HFFc6 (cell line): ENCODE results near the gene EEFSEC. TPM values are rescaled to one million over a fixed set of nuclear protein-coding genes. Genes with fewer than 3 reads are reported as not detected.

ENCODE experiments used
- DNase-seq: peaks from one replicate; pipeline ENCODE4 v3.0.0-alpha.2; 2018
- H3K27ac Mint-ChIP-seq: 2 replicates; pipeline ENCODE4 v1.8.0; 2020; ENCODE audit warnings: mild to moderate bottlenecking, mixed read lengths
- H3K27me3 Mint-ChIP-seq: 2 replicates; pipeline ENCODE4 v1.8.0; 2021; ENCODE audit warnings: mild to moderate bottlenecking, moderate library complexity, mixed read lengths; ENCODE audit not compliant: insufficient read depth
- H3K36me3 Mint-ChIP-seq: 2 replicates; pipeline ENCODE4 v1.8.0; 2021; ENCODE audit warnings: low read depth, mixed read lengths
- H3K4me1 Mint-ChIP-seq: 2 replicates; pipeline ENCODE4 v1.8.0; 2020; ENCODE audit warnings: low read depth, mixed read lengths
- H3K4me3 Mint-ChIP-seq: 2 replicates; pipeline ENCODE4 v1.8.0; 2020; ENCODE audit warnings: mild to moderate bottlenecking, moderate library complexity, mixed read lengths
- H3K9me3 Mint-ChIP-seq: 2 replicates; pipeline ENCODE4 v1.8.0; 2020; ENCODE audit warnings: mild to moderate bottlenecking, mixed read lengths
- CTCF ChIP-seq: fragments of 200-600 bp; sonication (generic); IDR thresholded peaks from 2 replicates; pipeline ENCODE4 v1.5.0; 2021; ENCODE audit warnings: antibody characterized with exemption, mild to moderate bottlenecking
- total RNA-seq, 6 experiments: library from RNA; stranded (reverse); fragmentation: NEBNext Ultra II Directional; extraction: Animal tissue kit (Norgen Biotek cat#: 25700); gene quantifications; 2 replicates in 1 of 6; 3 replicates in 5 of 6; pipeline ENCODE4 v1.2.3, GENCODE V29; 2021

The EEFSEC gene
- total RNA-seq, 6 experiments from 2014 or later: 8.2 to 11.6 (median 11.0) TPM

- no peaks in the 10 kb centered on the region for H3K27me3 Mint-ChIP-seq
- DNase-seq: no peak
- H3K9me3 Mint-ChIP-seq: no peaks in the 10 kb centered on the region
- no peak overlapping the region for H3K27ac Mint-ChIP-seq
- H3K4me3 Mint-ChIP-seq: no peak overlapping the region
- H3K4me1 Mint-ChIP-seq: peaks cover 18% of the 10 kb centered on the region
- TF ChIP-seq CTCF: no peak
- H3K36me3 Mint-ChIP-seq: no peaks in the 10 kb centered on the region
These were observed 193.3 kb downstream of the EEFSEC start for GRCh38 chr3:128346562-128346961.

- Mint-ChIP-seq H3K27ac (no peak overlapping the region), H3K4me3 (no peak overlapping the region), H3K36me3 (no peaks in the 10 kb centered on the region), H3K27me3 (no peaks in the 10 kb centered on the region), H3K4me1 (peaks cover 18% of the 10 kb centered on the region), H3K9me3 (no peaks in the 10 kb centered on the region)
- no peak for TF ChIP-seq CTCF
- no peak for DNase-seq
These were observed 194.0 kb downstream of the EEFSEC start for GRCh38 chr3:128347282-128347681.

GRCh38 chr3:128348075-128348474, 194.8 kb downstream of the EEFSEC start:
- DNase-seq: no peak
- no peak for TF ChIP-seq CTCF
- no peak overlapping the region for H3K4me3 Mint-ChIP-seq
- no peak overlapping the region for H3K27ac Mint-ChIP-seq
- H3K9me3 Mint-ChIP-seq: no peaks in the 10 kb centered on the region
- no peaks in the 10 kb centered on the region for H3K36me3 Mint-ChIP-seq
- H3K27me3 Mint-ChIP-seq: 0 out of 2 replicates have a peak, but pooled peaks cover 1% of the 10 kb centered on the region
- H3K4me1 Mint-ChIP-seq: peaks cover 17% of the 10 kb centered on the region

- H3K27ac Mint-ChIP-seq: no peak overlapping the region
These were observed 195.7 kb downstream of the EEFSEC start for GRCh38 chr3:128348805-128349531.

GRCh38 chr3:128349963-128350599, 196.8 kb downstream of the EEFSEC start:
- no peak for TF ChIP-seq CTCF
- no peaks in the 10 kb centered on the region for H3K9me3 Mint-ChIP-seq
- H3K27ac Mint-ChIP-seq: no peak overlapping the region
- peaks cover 22% of the 10 kb centered on the region for H3K4me1 Mint-ChIP-seq
- H3K36me3 Mint-ChIP-seq: no peaks in the 10 kb centered on the region
- DNase-seq: no peak
- no peak overlapping the region for H3K4me3 Mint-ChIP-seq
- 0 out of 2 replicates have a peak, but pooled peaks cover 1% of the 10 kb centered on the region for H3K27me3 Mint-ChIP-seq

More at GRCh38 chr3:128348805-128349531, 195.7 kb downstream of the EEFSEC start:
- DNase-seq: no peak
- Mint-ChIP-seq H3K27me3 (0 out of 2 replicates have a peak, but pooled peaks cover 1% of the 10 kb centered on the region), H3K4me1 (peaks cover 12% of the 10 kb centered on the region), H3K36me3 (no peaks in the 10 kb centered on the region), H3K9me3 (no peaks in the 10 kb centered on the region), H3K4me3 (no peak overlapping the region)
- TF ChIP-seq CTCF: no peak
